Activated CD8-positive, alpha-beta memory T cell treated with anti-CD3 and anti-CD28 coated beads, Interleukin-2, amount 50 U/mL, for 24 hours (primary cell): ENCODE data around the gene RCOR1.
"Not testable (repeated sequence)": the region's sequence is repeated elsewhere in the genome, so short reads cannot be mapped to it uniquely, and the experiment has no call there.

ENCODE experiments used
- DNase-seq: peaks from one replicate; pipeline ENCODE4 v3.0.0-alpha.2; 2020; ENCODE audit errors: extremely low read depth

The RCOR1 gene

GRCh38 chr14:102591944-102592762 lies at the start of gene RCOR1:
RCOR1 (plus strand) TSS chr14:102592649; CDS start chr14:102592887, 238 bp downstream.
- peak; percentile 90 for DNase-seq

DNA sequence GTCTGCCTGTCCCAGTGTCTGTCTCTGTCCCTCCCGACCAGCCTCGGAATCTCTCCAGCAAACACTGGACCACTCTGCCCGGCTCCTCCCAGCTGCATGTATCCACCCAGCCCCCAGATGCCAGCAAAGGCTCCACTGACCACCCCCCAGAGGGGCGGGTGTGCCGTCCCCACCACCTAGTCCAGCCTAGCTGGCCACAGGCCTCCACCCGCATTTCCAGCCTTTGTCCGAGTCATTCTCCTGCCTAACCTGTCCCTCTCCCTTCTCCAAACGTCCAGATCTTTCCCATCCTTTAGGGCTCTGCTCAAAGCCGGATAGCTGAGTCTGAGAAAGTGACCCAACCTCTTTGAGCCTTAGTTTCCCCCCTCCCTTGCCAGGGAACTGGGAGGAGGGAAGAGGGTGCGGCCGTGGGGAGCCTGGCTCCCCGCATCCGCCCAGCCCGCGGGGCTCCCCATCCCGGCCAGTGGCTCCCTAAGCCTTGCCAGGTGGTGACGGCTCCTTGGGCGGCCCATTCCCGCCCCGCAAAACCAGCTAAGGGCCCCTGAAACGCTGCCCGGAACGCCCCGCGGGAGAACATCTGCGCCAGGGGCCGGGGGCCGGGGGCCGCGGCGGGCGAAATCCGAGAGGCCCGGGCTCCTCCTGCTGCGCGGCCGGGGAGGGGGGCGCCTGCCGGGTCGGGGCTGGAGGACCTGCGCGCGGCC lies 48.3 kb upstream of the RCOR1 start:
- DNase-seq = no peak

DNA sequence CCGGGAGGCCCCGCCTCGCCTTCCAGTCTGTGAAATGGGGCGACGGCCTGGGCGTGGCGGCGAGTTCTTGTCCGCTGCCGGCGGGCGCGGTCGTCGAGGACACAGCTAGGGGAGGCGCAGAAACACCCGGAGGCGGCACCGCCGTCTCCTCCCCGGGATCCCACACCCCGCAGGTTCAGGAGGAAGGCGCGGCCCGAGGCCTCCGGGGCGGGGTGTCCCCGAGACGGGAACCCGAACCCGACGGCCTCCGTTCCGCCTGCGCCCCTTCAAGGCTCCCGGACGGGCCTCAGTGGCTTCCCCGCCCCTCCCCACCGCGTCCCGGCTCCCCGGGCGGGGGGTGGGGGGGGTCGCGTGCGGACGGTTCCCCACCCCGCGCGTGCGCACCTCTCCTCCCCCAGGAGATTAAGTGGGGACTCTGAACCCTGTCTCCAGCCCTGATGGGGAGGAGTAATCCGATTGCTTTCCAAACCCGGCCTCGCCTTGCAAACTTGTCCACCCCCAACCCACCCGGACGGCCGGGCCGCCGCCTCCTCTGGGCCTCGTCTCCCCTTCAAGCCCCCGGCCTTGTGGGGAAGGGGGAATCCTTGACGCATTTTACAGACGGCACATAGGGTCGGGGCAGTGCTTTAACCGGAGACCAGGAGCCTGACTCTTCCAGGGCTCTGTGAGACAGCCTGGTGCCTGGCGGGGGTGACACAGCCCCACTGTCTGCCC lies 47.5 kb upstream of the RCOR1 start:
- DNase-seq = no peak

- DNase-seq = no peak
Measured at GRCh38 chr14:102545461-102546265, 46.8 kb upstream of the RCOR1 start.

- no peak for DNase-seq
Measured at GRCh38 chr14:102548616-102549240, 43.7 kb upstream of the RCOR1 start.

DNA sequence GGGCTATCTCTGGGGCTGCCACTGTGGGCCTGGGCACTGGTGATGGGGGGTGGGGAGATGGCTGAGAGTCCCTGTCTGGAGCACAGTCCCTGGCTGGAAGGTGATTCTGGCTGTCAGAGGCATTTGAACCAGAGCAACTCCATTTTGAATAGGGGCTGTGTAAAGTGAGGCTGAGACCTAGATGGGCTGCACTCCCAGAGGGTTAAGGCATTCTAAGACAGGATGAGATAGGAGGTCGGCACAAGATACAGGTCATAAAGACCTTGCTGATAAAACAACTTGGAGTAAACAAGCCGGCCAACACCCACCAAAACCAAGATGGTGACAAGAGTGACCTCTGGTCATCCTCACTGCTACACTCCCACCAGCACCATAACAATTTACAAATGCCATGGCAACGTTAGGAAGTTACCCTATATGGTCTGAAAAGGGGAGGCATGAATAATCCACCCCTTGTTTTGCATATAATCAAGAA lies 41.5 kb upstream of the RCOR1 start:
- not testable (repeated sequence) for DNase-seq

GRCh38 chr14:102551995-102552705 lies 40.3 kb upstream of the RCOR1 start:
- no peak for DNase-seq

- DNase-seq = no peak
Measured at GRCh38 chr14:102554821-102555819, 37.3 kb upstream of the RCOR1 start.

DNA sequence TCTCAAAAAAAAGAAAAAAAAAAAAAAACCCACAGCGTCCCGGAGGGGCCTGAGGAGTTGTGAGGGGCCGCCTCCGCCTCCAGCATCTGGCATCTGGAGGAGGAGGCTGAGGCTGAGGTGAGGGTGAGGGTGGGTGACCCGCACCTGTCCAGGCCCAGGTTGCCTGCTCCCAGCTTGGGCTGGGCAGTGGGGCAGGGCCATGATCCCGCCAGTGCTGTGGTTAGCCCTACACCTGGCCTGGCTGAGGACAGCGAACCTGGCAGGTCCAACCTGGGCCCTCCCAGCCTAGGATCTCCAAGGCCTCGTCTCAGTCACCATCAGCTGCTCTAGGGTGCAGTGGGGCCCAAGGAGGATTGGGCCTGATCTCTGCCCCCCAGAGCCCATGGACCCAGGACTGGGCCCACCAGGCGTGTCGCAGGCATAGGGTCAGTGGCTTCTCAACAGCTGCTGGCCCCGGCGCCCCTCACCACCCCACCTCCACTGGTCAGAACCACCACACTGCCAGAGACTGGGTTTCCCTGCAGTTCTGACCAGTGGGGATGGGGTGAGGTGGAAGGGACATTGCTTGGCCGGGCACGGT lies 36.3 kb upstream of the RCOR1 start:
- DNase-seq = no peak

DNA sequence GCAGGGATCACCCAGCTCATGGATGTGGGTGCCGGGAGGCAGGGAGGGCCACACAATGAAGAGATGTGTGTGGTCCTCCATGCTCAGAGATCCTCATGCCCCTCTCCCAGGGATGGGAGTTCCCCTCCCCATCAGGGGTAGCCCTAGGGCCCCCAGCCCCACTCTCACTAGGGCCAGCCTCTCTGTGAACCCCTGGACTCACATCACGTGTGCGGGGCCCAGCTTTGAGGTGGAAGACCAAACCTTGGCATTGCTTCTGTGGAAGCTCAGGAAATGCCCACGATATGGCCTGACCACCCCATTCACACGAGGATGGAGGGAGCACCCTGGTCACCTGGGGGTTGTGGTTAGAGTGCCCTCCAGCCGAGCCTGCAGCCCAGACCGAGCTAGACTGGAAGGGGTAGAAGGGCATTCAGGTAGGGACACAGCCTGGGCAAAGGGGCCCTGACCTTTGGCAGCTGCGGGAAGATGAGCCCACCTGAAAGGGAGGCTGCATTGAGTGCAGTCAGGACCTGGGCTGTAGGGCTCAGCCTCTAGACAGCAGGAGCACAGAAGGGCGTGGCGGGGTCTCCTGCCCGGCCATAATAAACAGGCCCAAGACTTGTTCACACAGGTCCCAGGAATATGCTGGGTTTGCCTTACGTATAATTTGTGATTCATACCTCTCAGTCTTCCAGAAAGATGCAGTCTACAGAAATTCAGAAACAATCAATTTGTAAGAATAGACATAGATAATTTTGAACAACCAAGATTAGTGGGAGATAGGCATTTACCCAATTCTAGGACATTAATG lies 34.8 kb upstream of the RCOR1 start:
- no peak for DNase-seq

DNA sequence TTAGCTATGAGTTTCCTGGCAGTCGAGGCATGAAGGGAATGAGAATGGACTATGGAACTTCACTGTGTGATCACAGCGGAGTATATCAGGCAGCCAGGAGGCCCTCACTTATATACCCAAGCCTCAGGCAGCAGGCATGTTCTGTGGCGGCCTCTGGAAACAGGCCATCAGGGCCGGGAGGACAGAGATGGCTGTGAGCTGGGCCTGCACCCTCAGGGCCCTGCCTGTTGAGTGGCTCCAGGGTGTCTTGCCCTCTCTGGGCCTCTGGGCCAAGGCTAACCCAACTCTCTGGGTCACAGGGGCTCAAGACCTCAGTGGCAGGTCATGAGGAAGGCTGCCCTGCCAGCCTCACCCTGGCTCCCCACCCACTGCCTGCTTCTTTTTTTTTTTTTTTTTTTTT lies 33.9 kb upstream of the RCOR1 start:
- DNase-seq = no peak

DNA sequence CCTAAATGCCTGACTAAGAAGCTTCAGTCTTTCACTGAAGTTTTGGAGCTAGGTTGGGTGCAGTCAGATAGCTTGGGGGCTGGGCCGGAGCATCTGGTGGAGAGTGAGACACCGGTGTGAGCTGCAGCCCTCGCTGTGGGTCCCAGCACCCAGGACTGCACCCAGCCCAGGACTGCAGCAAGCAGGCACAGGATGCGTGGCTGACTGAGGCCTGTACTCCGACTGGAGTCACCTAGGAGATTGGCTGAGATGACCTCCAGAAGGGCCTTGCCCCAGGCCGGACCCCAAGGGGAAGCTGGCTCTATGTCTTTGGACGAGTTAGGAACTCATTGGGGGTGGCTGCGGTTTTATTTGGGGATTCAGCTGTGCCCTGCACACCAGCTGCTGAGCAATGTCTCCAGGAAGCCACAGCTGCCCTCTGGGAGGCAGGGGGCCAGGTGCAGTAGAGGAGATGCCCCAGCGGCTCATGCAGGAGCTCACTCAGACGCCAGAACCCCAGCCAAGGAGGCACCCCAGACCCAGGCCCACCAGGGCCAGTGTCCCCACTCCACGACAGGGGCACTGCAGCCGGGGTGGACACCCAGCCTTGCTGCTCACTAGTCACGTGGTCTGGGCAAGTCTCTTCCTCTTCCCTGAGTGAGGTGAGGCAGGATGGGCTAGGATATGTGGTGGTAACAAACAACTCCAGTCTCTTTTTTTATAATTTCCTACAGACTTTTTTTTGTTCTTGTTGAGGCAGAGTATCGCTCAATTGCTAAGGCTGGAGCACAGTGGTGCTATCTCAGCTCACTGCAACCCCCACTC lies 31.8 kb upstream of the RCOR1 start:
- no peak for DNase-seq

DNA sequence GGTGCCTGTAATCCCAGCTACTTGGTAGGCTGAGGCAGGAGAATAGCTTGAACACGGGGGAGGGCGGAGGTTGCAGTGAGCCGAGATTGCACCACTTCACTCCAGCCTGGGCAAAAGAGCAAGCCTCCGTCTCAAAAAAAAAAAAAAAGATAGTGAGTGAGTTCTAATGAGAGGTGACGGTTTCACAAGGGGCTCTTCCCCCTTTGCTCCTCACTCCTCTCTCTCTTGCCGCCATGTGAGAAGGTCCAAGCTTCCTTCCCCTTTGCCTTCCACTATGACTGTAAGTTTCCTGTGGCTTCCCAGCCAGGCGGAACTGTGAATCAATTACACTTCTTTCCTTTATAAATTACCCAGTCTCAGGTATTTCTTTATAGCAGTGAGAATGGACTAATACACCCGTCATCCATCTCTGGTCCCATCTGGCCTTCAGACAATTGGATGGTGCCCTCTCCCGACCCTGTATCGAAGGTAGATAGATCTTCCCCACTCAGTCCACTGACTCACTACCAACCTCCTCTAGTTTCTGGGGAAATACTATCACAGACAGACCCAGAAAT lies 27.0 kb upstream of the RCOR1 start:
- DNase-seq = no peak

DNA sequence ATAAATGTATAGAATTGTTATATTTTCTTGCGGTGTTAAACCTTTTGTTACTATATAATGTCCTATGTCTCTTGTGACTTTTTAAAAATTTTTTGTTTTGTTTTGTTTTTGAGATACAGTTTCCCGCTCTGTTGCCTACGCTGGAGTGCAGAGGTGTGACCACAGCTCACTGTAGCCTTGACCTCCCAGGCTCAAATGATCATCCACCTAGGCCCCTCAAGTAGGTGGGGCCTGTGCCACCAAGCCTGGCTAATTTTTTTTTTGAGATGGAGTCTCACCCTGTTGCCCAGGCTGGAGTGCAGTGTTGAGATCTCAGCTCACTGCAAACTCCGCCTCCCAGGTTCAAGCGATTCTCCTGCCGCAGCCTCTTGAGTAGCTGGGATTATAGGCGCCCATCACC lies 26.5 kb upstream of the RCOR1 start:
- DNase-seq = no peak

DNA sequence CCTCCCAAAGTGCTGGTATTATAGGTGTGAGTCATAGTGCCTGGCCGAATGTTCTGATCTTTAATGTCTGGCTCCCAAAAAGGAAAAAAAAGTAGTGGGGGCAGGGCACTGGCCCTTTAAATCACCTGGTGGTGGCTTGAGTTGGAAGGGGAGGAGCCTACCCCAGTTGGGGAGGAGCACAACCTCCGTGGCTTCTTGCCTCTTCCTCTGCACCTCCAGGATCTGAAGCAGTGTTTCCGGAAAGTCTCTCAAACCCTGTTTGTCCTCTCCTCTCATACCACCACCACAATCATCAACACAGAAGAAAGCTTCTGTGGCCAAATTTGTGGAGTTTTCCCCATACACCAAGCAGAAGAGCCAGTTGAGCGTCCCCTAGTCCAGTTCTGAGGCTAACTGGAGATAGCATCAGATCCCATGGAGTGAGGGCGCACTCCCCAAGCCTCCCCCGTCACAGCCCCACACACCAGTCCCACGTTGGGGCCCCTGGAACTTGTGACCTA lies 24.3 kb upstream of the RCOR1 start:
- no peak for DNase-seq

DNA sequence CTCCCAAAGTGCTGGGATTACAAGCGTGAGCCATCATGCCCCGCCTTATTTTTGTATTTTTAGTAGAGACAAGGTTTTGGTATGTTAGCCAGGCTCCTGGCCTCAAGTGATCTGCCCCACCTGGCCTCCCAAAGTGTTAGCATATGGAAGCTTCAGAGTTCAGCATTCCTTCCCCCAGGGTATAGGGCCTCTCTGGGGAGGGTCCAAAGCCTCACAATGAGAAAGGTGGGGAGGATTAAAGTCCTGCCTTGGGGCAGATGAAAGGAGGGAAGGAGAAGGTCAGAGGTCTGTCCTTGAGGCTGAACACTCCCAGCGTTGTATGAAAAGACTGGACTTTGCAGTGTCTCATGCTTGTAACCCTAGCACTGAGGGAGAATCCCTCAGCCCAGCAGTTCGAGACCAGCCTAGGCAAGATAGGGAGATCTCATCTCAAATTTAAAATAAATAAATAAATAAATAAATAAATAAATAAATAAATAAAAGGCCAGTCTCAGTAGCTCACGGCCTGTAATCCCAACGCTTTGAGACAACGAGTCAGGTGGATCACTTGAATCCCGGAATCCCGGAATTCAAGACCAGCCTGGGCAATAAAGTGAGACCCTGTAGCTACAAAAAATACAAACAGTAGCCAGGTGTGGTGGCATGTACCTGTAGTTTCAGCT lies 22.0 kb upstream of the RCOR1 start:
- DNase-seq = no peak
